ENCODE results near the gene CCR4. TPM values are rescaled to one million over a fixed set of nuclear protein-coding genes. Genes with fewer than 3 reads are reported as not detected.

The CCR4 gene
- total and polyA plus RNA-seq, 12 donors: 0.04 to 0.39 (median 0.21) TPM; not detected in 4

DNA sequence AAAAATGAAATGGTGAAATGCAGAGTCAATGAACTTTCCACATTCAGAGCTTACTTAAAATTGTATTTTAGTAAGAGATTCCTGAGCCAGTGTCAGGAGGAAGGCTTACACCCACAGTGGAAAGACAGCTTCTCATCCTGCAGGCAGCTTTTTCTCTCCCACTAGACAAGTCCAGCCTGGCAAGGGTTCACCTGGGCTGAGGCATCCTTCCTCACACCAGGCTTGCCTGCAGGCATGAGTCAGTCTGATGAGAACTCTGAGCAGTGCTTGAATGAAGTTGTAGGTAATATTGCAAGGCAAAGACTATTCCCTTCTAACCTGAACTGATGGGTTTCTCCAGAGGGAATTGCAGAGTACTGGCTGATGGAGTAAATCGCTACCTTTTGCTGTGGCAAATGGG, 3.1 kb downstream of the CCR4 start:
- no peaks in the 10 kb centered on the region for H3K27me3 ChIP-seq
- no peak overlapping the region for H3K4me3 ChIP-seq
- no peaks in the 10 kb centered on the region for H3K36me3 ChIP-seq (replicated peaks in 1 of 2)
- H3K9me3 ChIP-seq (replicated peaks in 1 of 3): no peaks in the 10 kb centered on the region
- DNase-seq: no peak
- no peak overlapping the region for H3K27ac ChIP-seq
- intact Hi-C loops (cut with DNase I): no loop called here
- H3K4me1 ChIP-seq (replicated peaks in 1 of 2): no peaks in the 10 kb centered on the region
- WGBS, 4 donors: 79 to 94% (median 87%) methylated on average over 1 of the region's 1 CpG
- TF ChIP-seq POLR2A (IDR thresholded peaks at IDR 0.05): no peak
- TF ChIP-seq, protein P1, sequence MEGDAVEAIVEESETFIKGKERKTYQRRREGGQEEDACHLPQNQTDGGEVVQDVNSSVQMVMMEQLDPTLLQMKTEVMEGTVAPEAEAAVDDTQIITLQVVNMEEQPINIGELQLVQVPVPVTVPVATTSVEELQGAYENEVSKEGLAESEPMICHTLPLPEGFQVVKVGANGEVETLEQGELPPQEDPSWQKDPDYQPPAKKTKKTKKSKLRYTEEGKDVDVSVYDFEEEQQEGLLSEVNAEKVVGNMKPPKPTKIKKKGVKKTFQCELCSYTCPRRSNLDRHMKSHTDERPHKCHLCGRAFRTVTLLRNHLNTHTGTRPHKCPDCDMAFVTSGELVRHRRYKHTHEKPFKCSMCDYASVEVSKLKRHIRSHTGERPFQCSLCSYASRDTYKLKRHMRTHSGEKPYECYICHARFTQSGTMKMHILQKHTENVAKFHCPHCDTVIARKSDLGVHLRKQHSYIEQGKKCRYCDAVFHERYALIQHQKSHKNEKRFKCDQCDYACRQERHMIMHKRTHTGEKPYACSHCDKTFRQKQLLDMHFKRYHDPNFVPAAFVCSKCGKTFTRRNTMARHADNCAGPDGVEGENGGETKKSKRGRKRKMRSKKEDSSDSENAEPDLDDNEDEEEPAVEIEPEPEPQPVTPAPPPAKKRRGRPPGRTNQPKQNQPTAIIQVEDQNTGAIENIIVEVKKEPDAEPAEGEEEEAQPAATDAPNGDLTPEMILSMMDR (IDR thresholded peaks at IDR 0.05): no peak

DNA sequence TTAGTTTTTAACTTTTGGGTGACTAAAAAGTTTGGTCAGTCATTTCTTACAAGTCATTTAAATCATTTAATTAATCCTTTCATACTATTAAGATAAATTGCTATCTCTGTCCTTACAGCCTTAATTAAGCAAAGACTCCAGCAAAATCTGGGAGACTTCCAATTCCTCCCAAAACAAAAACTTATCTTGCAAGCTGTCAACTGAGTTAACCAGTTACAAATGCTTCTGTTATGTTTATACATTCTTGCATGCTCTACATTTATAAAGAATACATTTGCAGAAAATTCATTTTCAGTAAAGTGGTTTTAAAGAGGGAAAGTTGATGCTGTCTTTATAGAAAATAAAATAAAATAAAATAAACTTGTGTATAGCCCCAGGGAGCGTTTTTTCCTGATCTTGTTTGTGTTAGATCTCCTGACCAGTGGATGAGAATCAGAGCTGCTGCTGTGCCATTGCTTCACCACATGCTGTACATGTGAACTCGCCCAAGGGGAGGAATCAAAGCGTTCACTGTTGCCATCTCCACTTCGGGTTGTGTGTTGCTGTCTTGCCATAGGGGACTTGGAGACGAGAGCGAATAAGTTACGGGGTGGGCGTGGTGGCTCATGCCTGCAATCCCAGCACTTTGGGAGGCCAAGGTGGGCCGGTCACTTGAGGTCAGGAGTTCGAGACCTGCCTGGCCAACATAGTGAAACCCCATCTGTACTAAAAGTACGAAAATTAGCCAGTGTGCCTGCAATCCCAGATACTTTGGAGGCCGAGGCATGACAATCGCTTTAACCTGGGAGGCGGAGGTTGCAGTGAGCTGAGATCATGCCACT, 5.5 kb downstream of the CCR4 start:
- Histone ChIP-seq H3K36me3 (replicated peaks in 1 of 2) (no peaks in the 10 kb centered on the region), H3K4me3 (no peak overlapping the region), H3K27ac (no peak overlapping the region), H3K4me1 (replicated peaks in 1 of 2) (no peaks in the 10 kb centered on the region), H3K9me3 (replicated peaks in 1 of 3) (no peaks in the 10 kb centered on the region), H3K27me3 (no peaks in the 10 kb centered on the region)
- no peak for DNase-seq
- TF ChIP-seq POLR2A (IDR thresholded peaks at IDR 0.05): no peak
- TF ChIP-seq, protein P1 (IDR thresholded peaks at IDR 0.05): no peak
- WGBS, 4 donors: 70 to 89% (median 80%) methylated on average over 10 to 14 of the region's 14 CpGs
- intact Hi-C loops (cut with DNase I): no loop called here

DNA sequence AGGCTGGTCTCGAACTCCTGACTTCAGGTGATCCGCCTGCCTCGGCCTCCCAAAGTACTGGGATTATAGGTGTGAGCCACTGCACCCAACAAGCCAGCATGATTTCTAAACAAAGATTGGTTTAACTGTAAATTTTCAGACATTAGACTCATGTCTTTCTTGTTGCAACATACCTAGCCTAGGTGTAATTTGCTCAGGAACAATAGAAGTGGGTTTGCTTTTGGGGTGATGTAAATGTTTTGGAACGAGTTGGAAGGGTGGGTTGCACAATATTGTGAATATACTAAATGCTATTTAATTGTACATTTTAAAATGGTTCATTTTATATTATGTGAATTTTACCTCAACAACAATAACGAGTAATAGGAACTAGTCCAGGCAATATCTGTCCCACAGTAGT, 7.1 kb downstream of the CCR4 start:
- Histone ChIP-seq H3K27ac (no peak overlapping the region), H3K27me3 (no peaks in the 10 kb centered on the region), H3K4me3 (no peak overlapping the region), H3K36me3 (replicated peaks in 1 of 2) (no peaks in the 10 kb centered on the region), H3K9me3 (replicated peaks in 1 of 3) (no peaks in the 10 kb centered on the region), H3K4me1 (replicated peaks in 1 of 2) (no peaks in the 10 kb centered on the region)
- intact Hi-C loops (cut with DNase I): no loop called here
- DNase-seq: no peak
- WGBS, 4 donors: 83 to 90% (median 88%) methylated on average over 5 of the region's 5 CpGs
- TF ChIP-seq, protein P1 (IDR thresholded peaks at IDR 0.05): no peak
- TF ChIP-seq POLR2A (IDR thresholded peaks at IDR 0.05): no peak

DNA sequence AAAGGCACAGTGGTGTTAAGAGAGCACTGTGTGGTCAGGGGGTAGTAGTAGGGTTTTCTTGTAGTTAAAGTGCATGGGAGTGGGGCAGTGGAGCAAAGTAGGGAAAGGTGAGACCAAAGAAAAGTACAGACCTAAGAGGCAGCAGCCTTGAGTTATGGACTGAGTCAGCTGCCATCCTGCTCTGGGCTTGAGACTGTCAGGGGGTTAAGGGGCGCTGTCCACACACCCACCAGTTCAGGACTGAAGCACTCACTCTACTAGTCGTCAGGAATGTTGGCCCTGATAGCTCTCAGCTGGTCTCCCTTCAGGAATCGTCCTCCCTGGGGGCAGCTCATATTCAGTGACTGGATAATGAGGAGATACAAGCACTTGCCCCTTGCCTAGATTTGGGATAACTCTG, 7.9 kb downstream of the CCR4 start:
- H3K4me3 ChIP-seq: no peak overlapping the region
- no peaks in the 10 kb centered on the region for H3K36me3 ChIP-seq (replicated peaks in 1 of 2)
- no peaks in the 10 kb centered on the region for H3K9me3 ChIP-seq (replicated peaks in 1 of 3)
- WGBS, 4 donors: 46 to 100% (median 62%) methylated on average over 1 to 3 of the region's 3 CpGs
- no peak overlapping the region for H3K27ac ChIP-seq
- no peaks in the 10 kb centered on the region for H3K27me3 ChIP-seq
- TF ChIP-seq POLR2A (IDR thresholded peaks at IDR 0.05): no peak
- TF ChIP-seq, protein P1 (IDR thresholded peaks at IDR 0.05): no peak
- DNase-seq: no peak
- H3K4me1 ChIP-seq (replicated peaks in 1 of 2): no peaks in the 10 kb centered on the region
- intact Hi-C loops (cut with DNase I): no loop called here

Data from adrenal gland (tissue), 12 donors.